GM12878 (cell line): ENCODE measurements around the gene MYBPHL. TPM values are rescaled to one million over a fixed set of nuclear protein-coding genes. Genes with fewer than 3 reads are reported as not detected.

Experiments
- CHD1 ChIP-seq: IDR thresholded peaks from 2 replicates; pipeline ENCODE4 v1.6.1; 2012; ENCODE audit warnings: low read depth, low read length, improper control_type of control experiment
- E2F8 ChIP-seq: fragments of 450-650 bp; IDR thresholded peaks from 2 replicates; pipeline ENCODE4 v1.6.1; 2018; ENCODE audit warnings: mild to moderate bottlenecking, low read depth, moderate library complexity; ENCODE audit not compliant: partially characterized antibody
- FOXK2 ChIP-seq: fragments of 450-650 bp; IDR thresholded peaks from 2 replicates; pipeline ENCODE4 v1.6.1; 2017; ENCODE audit warnings: mild to moderate bottlenecking, moderate library complexity
- MXI1 ChIP-seq: fragments of 150-350 bp; IDR thresholded peaks from 2 replicates; pipeline ENCODE4 v1.6.1; 2011; ENCODE audit warnings: low read depth, mild to moderate bottlenecking, inconsistent platforms, low read length, improper control_type of control experiment
- SMC3 ChIP-seq: IDR thresholded peaks from 2 replicates; pipeline ENCODE4 v1.6.1; 2011; ENCODE audit warnings: low read length, improper control_type of control experiment, borderline replicate concordance
- ZBTB11 ChIP-seq: fragments of 450-650 bp; formaldehyde crosslinking; IDR thresholded peaks from 2 replicates; pipeline ENCODE4 v1.5.0; 2022; ENCODE audit warnings: mild to moderate bottlenecking, missing genetic modification characterization
- ZNF622 ChIP-seq: fragments of 450-650 bp; IDR thresholded peaks from 2 replicates; pipeline ENCODE4 v1.6.1; 2017; ENCODE audit warnings: mild to moderate bottlenecking, inconsistent platforms
- polyA plus RNA-seq, 11 experiments: library from polyadenylated mRNA; depleted of rRNA in 4 of 11; unstranded in 6 of 11; stranded (reverse) in 5 of 11; fragments of >200 nt; fragmentation: Nextera tagmentation in 4 of 11; fragmentation: Illumina TruSeq in 1 of 11; extraction: Ambion mirVana in 4 of 11; extraction: Trizol in 1 of 11; gene quantifications; 1 replicate in 1 of 11; 2 replicates in 10 of 11; pipeline versions ENCODE4 v1.2.1 to v1.2.3, GENCODE V29; 2011 to 2016; ENCODE audit warnings: inconsistent platforms in 2 of 11, missing spikeins in 2 of 11, low read depth in 1 of 11
- total RNA-seq, 4 experiments: library from RNA; depleted of rRNA in 3 of 4; stranded (reverse); fragments of >200 nt in 3 of 4; fragmentation: Illumina TruSeq in 1 of 4; extraction: Trizol in 1 of 4; gene quantifications; 2 replicates each; pipeline versions ENCODE4 v1.2.1 to v1.2.3, GENCODE V29; 2013 to 2021

MYBPHL gene
- total and polyA plus RNA-seq, 10 of the 15 experiments (the other 5 are each of a cell fraction or from before 2014, with no cell fraction given) = 0.16 to 0.75 (median 0.54) TPM; not detected in 7

DNA sequence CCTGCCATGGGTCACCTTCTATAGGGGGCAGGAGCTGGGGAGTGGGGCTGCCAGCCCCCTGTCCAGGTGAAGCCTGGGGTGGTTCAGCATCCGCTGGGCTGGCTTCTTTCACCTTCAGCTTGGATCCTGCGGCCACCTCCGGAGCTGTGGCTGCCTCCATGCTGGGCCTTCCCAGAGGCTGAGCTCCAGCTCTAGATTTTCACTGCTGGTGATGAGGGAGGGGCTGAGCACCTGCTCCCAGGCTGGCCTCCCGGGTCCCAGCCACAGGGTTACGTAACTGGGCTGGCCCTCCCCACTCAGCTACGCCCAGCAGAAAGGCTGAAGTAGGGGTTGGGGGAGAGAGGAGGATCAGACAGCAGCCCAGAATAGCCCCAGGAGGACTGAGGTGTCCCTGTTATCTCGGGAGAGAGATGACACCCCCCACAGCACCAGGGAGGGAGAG lies at the start of gene MYBPHL (continued):
- TF ChIP-seq E2F8 = no peak
- no peak for TF ChIP-seq FOXK2
- TF ChIP-seq ZBTB11 (CRISPR knock-in tag) = no peak
- no peak for TF ChIP-seq CHD1
- TF ChIP-seq SMC3 = no peak
- TF ChIP-seq ZNF622 = no peak
- TF ChIP-seq MXI1 = no peak
